Psoas muscle (tissue), 8 donors: Measurements from ENCODE around the gene LRRC23. TPM values are rescaled to one million over a fixed set of nuclear protein-coding genes. Genes with fewer than 3 reads are reported as not detected.

Source experiments
- ATAC-seq, 4 donors: fragments of 200-7000 bp; cut with Tn5 transposase; one replicate each; pipeline ENCODE4 v1.9.1; 2020; ENCODE audit warnings: moderate library complexity in 3 of 4, mild to moderate bottlenecking in 2 of 4
- DNase-seq, 2 donors: peaks; one replicate each; pipeline ENCODE4 v3.0.0-alpha.2; 2020
- H3K27ac ChIP-seq: fragments of 200-600 bp; one replicate; pipeline ENCODE4 v1.8.0; 2022
- H3K27me3 ChIP-seq, 3 donors: fragments of 200-600 bp in 1 of 3; one replicate each; pipeline versions ENCODE4 v1.6.1 to v1.8.0; 2013 to 2022; ENCODE audit warnings: low read length in 2 of 3, mild to moderate bottlenecking in 2 of 3, moderate library complexity in 1 of 3; ENCODE audit not compliant: insufficient read depth in 3 of 3
- H3K36me3 ChIP-seq, 2 donors: fragments of 200-600 bp in 1 of 2; one replicate each; pipeline versions ENCODE4 v1.6.1 to v1.8.0; 2013 to 2022; ENCODE audit warnings: low read depth in 1 of 2, mild to moderate bottlenecking in 1 of 2, moderate library complexity in 1 of 2; ENCODE audit not compliant: insufficient read depth in 1 of 2
- H3K4me1 ChIP-seq: fragments of 200-600 bp; one replicate; pipeline ENCODE4 v1.8.0; 2022
- H3K4me3 ChIP-seq: fragments of 200-600 bp; one replicate; pipeline ENCODE4 v1.8.0; 2022; ENCODE audit warnings: mild to moderate bottlenecking
- H3K9me3 ChIP-seq: fragments of 200-600 bp; one replicate; pipeline ENCODE4 v1.8.0; 2022
- WGBS, 3 donors: extraction: QIAGEN DNeasy Blood & Tissue Kit; methylation state at CpG; one replicate each; pipeline versions ENCODE4 v1.1.6 to v1.1.7; 2013; 5-methylcytosine and 5-hydroxymethylcytosine counted together
- intact Hi-C, 2 donors: fragments of 100-400 bp; cut with DNase I; formaldehyde crosslinking; loops; one replicate each; pipeline versions ENCODE4 v1.11.0 to v1.14.2; 2022
- polyA plus RNA-seq, 3 donors: library from polyadenylated mRNA; stranded (reverse); fragments of 200-250 nt; gene quantifications; one replicate each; pipeline ENCODE4 v1.2.3, GENCODE V29; 2013
- total RNA-seq, 4 donors: library from RNA; stranded (reverse); fragmentation: NEBNext Ultra II Directional in 2 of 4; extraction: Animal tissue kit (Norgen Biotek cat#: 25700) in 2 of 4; gene quantifications; one replicate each; pipeline versions ENCODE4 v1.2.1 to v1.2.4, GENCODE V29; 2021 to 2023
- TF ChIP-seq, protein P1 (sequence below): fragments of 200-600 bp; IDR thresholded peaks from one replicate; pipeline ENCODE4 v1.8.0; 2022; ENCODE audit warnings: antibody characterized with exemption
- donor health status: healthy with polysubstance abuse.
- donor health status: DM: no; HTN: no; CAD: no; lungs with moderate emphysema.
- donor health status: Bipolar disorder and iron deficiency.
- donor health status: healthy.
- donor health status: DM: yes; HTN: yes; CAD: no.
- donor health status: DM: no; HTN: no; CAD: no.
- donor health status: DM: no; HTN: no; CAD: no.
- donor health status: DM: yes; HTN: yes; CAD: no.

The LRRC23 gene
- total and polyA plus RNA-seq, 7 donors, result 9.5 to 29.0 (median 13.1) TPM

DNA sequence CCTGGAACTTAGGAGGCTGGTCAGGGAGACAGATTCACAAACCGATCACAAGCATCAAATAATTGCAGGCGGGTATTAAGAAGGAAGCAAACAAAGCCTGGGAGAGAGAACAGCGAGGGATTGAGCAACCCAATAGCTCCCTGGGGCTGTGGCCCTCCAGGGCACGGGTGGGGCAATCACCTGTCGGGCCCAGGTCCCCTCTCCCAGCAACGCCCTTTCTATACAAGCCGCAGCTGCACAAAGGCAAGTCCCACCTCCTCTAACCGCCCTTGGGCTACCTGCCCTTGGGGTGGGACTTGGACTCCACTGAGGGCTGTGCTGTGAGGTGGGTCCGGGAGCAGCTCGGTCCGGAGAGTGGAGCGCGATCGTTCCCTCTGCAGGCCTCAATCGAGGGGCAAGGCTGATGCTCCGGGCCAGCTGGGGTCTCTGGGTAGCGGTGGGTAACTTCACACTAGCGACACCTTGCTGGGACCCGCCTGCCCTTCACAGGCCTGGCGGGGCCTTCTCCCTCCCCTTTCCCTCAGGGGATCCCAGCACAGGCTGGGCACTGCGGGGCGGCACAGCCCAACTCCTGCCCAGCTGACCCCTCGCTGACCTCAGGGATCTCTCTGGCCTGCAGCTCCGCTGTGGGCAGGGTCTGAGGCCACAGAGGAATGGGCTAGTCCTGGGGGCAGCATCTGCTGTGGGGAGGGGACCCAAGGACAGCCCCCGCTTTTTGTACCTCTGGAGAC lies 57.8 kb downstream of the LRRC23 start:
- Histone ChIP-seq H3K4me1 (peaks cover 14% of the 10 kb centered on the region), H3K27me3 (no peaks in the 10 kb centered on the region), H3K4me3 (peak overlapping the region; percentile 13), H3K36me3 (peaks cover 8 to 28% of the 10 kb centered on the region in 2 donors), H3K9me3 (no peaks in the 10 kb centered on the region), H3K27ac (peak overlapping the region; percentile 72)
- ATAC-seq (no peak), DNase-seq (peak in 1 of 2 donors; percentile 14)
- TF ChIP-seq, protein P1, sequence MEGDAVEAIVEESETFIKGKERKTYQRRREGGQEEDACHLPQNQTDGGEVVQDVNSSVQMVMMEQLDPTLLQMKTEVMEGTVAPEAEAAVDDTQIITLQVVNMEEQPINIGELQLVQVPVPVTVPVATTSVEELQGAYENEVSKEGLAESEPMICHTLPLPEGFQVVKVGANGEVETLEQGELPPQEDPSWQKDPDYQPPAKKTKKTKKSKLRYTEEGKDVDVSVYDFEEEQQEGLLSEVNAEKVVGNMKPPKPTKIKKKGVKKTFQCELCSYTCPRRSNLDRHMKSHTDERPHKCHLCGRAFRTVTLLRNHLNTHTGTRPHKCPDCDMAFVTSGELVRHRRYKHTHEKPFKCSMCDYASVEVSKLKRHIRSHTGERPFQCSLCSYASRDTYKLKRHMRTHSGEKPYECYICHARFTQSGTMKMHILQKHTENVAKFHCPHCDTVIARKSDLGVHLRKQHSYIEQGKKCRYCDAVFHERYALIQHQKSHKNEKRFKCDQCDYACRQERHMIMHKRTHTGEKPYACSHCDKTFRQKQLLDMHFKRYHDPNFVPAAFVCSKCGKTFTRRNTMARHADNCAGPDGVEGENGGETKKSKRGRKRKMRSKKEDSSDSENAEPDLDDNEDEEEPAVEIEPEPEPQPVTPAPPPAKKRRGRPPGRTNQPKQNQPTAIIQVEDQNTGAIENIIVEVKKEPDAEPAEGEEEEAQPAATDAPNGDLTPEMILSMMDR, result no peak
- intact Hi-C loops, result loop anchor here in 1 of 2 donors (5.0 kb wide), 1 partner anchor 40 kb away; no protein-coding TSS in a partner anchor
- 72 to 78% (median 75%) methylated on average over 25 of the region's 25 CpGs for WGBS, 3 donors

DNA sequence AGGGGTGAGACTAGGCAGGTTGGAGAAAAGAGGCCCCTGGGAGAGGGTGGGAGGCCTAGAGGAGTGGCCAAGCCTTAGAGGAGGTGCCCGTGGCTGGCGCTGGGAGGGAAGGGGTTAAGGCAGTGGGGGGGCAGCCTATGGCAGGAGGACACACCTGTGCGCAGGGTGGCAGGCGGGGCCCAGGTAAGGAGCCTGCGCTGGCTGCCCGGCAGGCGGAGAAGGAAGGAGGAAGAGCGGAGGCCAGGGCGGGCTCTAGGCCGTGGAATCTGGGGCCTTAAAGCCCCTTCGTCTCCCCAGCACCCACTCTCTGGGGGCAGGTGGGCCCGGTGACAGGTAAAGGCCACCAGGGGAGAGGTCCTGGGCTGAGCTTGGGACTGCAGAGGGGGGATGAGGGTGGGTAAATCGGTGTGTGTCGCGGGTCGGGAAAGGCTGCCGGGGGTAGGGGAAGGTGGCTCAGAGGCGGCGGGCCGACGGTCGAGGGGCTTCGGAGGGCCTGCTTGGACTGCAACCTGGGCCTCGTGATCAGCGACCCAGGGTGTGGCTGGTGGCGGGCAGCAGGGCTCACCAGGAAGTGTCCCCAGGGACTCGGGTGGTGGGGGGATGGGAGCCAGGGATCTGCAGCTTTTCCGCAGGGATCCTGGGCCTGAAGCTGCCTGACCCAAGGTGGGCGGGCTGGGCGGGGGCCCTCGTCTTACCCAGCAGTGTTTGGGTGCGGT lies 58.6 kb downstream of the LRRC23 start:
- WGBS, 3 donors, result 73 to 81% (median 80%) methylated on average over 24 to 32 of the region's 32 CpGs
- peak; percentile 23 to 66 for DNase-seq
- Histone ChIP-seq H3K27me3 (no peaks in the 10 kb centered on the region), H3K4me3 (no peak overlapping the region), H3K9me3 (no peaks in the 10 kb centered on the region), H3K4me1 (peaks cover 14% of the 10 kb centered on the region), H3K27ac (peak overlapping the region; percentile 72), H3K36me3 (peaks cover 11 to 35% of the 10 kb centered on the region in 2 donors)
- TF ChIP-seq, protein P1, result no peak
- intact Hi-C loops, result loop anchor here in 1 of 2 donors (5.0 kb wide), 1 partner anchor 41 kb away; no protein-coding TSS in a partner anchor
- no peak for ATAC-seq

Other genes with a start within 250 kb of the LRRC23 start
- 10 to 100 TPM; 12.7 to 29.6 (median 16.9) TPM for gene ING4, start 241.7 kb upstream of the LRRC23 start, total RNA-seq
- gene ING4, start 241.7 kb upstream of the LRRC23 start, polyA plus RNA-seq, result 10 to 100 TPM; 20.7 to 35.6 (median 25.7) TPM
- gene ZNF384, start 215.4 kb upstream of the LRRC23 start, total RNA-seq, result 10 to 100 TPM; 25.4 to 37.9 (median 27.9) TPM
- 10 to 100 TPM; 22.0 to 44.9 (median 23.8) TPM for gene ZNF384, start 215.4 kb upstream of the LRRC23 start, polyA plus RNA-seq
- gene PIANP, start 204.0 kb upstream of the LRRC23 start, total RNA-seq, result under 1 TPM in 3 of 4 donors, not detected in 1; 0.10 to 0.17 (median 0.15) TPM
- gene PIANP, start 204.0 kb upstream of the LRRC23 start, polyA plus RNA-seq, result under 1 TPM in 2 of 3 donors, not detected in 1; 0.17 to 0.21 TPM
- gene COPS7A, start 180.8 kb upstream of the LRRC23 start, total RNA-seq, result 10 to 100 TPM; 72.3 to 86.2 (median 77.1) TPM
- 100 to 1,000 TPM in 2 of 3 donors, 10 to 100 TPM in 1; 79.2 to 157 (median 104) TPM for gene COPS7A, start 180.8 kb upstream of the LRRC23 start, polyA plus RNA-seq
- 100 to 1,000 TPM; 104 to 188 (median 132) TPM for gene MLF2, start 151.7 kb upstream of the LRRC23 start, total RNA-seq
- gene MLF2, start 151.7 kb upstream of the LRRC23 start, polyA plus RNA-seq, result 100 to 1,000 TPM; 113 to 245 (median 176) TPM
- 100 to 1,000 TPM in 1 of 4 donors, 10 to 100 TPM in 3; 69.0 to 104 (median 77.1) TPM for gene PTMS, start 138.5 kb upstream of the LRRC23 start, total RNA-seq
- 10 to 100 TPM; 65.4 to 93.7 (median 87.7) TPM for gene PTMS, start 138.5 kb upstream of the LRRC23 start, polyA plus RNA-seq
- gene LAG3, start 132.3 kb upstream of the LRRC23 start, total RNA-seq, result under 1 TPM in 2 of 4 donors, not detected in 2; 0.11 to 0.24 TPM
- under 1 TPM in 2 of 3 donors, not detected in 1; 0.05 to 0.06 TPM for gene LAG3, start 132.3 kb upstream of the LRRC23 start, polyA plus RNA-seq
- 1 to 10 TPM; 2.3 to 4.9 (median 4.0) TPM for gene CD4, start 115.3 kb upstream of the LRRC23 start, total RNA-seq
- gene CD4, start 115.3 kb upstream of the LRRC23 start, polyA plus RNA-seq, result 1 to 10 TPM in 1 of 3 donors, under 1 TPM in 2; 0.47 to 1.5 (median 0.91) TPM
- gene GPR162, start 83.0 kb upstream of the LRRC23 start, total RNA-seq, result 1 to 10 TPM in 3 of 4 donors, under 1 TPM in 1; 0.50 to 2.8 (median 1.2) TPM
- 1 to 10 TPM in 1 of 3 donors, under 1 TPM in 2; 0.60 to 1.8 (median 0.61) TPM for gene GPR162, start 83.0 kb upstream of the LRRC23 start, polyA plus RNA-seq
- 1 to 10 TPM; 1.3 to 4.2 (median 3.2) TPM for gene P3H3, start 76.4 kb upstream of the LRRC23 start, total RNA-seq
- gene P3H3, start 76.4 kb upstream of the LRRC23 start, polyA plus RNA-seq, result 1 to 10 TPM in 2 of 3 donors, under 1 TPM in 1; 0.87 to 1.2 (median 1.1) TPM
- gene GNB3, start 63.9 kb upstream of the LRRC23 start, total RNA-seq, result under 1 TPM; 0.23 to 0.69 (median 0.33) TPM
- gene GNB3, start 63.9 kb upstream of the LRRC23 start, polyA plus RNA-seq, result under 1 TPM; 0.13 to 0.60 (median 0.13) TPM
- gene CDCA3, start 53.5 kb upstream of the LRRC23 start, total RNA-seq, result 1 to 10 TPM in 1 of 4 donors, under 1 TPM in 2, not detected in 1; 0.79 to 1.1 (median 0.92) TPM
- 1 to 10 TPM in 1 of 3 donors, under 1 TPM in 2; 0.21 to 3.3 (median 0.56) TPM for gene CDCA3, start 53.5 kb upstream of the LRRC23 start, polyA plus RNA-seq
- 100 to 1,000 TPM in 3 of 4 donors, 10 to 100 TPM in 1; 98.1 to 127 (median 112) TPM for gene USP5, start 52.7 kb upstream of the LRRC23 start, total RNA-seq
- gene USP5, start 52.7 kb upstream of the LRRC23 start, polyA plus RNA-seq, result 10 to 100 TPM; 43.1 to 85.1 (median 49.5) TPM
- gene TPI1, start 37.3 kb upstream of the LRRC23 start, total RNA-seq, result 100 to 1,000 TPM; 537 to 822 (median 624) TPM
- gene TPI1, start 37.3 kb upstream of the LRRC23 start, polyA plus RNA-seq, result 100 to 1,000 TPM; 588 to 952 (median 847) TPM
- 1 to 10 TPM; 2.4 to 4.5 (median 3.2) TPM for gene SPSB2, start 31.5 kb upstream of the LRRC23 start, total RNA-seq
- gene SPSB2, start 31.5 kb upstream of the LRRC23 start, polyA plus RNA-seq, result 10 to 100 TPM in 1 of 3 donors, 1 to 10 TPM in 2; 4.3 to 10.2 (median 6.7) TPM
- gene ENO2, start 9.8 kb downstream of the LRRC23 start, total RNA-seq, result 1 to 10 TPM; 2.0 to 4.6 (median 2.3) TPM
- 1 to 10 TPM; 1.4 to 2.0 (median 1.8) TPM for gene ENO2, start 9.8 kb downstream of the LRRC23 start, polyA plus RNA-seq
- gene ATN1, start 23.1 kb downstream of the LRRC23 start, total RNA-seq, result 10 to 100 TPM; 43.3 to 55.8 (median 50.9) TPM
- 10 to 100 TPM; 24.9 to 46.0 (median 33.7) TPM for gene ATN1, start 23.1 kb downstream of the LRRC23 start, polyA plus RNA-seq
- gene RNU7-1, start 39.0 kb downstream of the LRRC23 start, total RNA-seq, result not detected
- gene RNU7-1, start 39.0 kb downstream of the LRRC23 start, polyA plus RNA-seq, result not detected
- 100 to 1,000 TPM in 2 of 4 donors, 10 to 100 TPM in 2; 80.4 to 110 (median 95.6) TPM for gene C12orf57, start 39.2 kb downstream of the LRRC23 start, total RNA-seq
- 100 to 1,000 TPM; 223 to 269 (median 247) TPM for gene C12orf57, start 39.2 kb downstream of the LRRC23 start, polyA plus RNA-seq
- gene PTPN6, start 46.5 kb downstream of the LRRC23 start, total RNA-seq, result 1 to 10 TPM; 3.6 to 7.6 (median 4.6) TPM
- gene PTPN6, start 46.5 kb downstream of the LRRC23 start, polyA plus RNA-seq, result 1 to 10 TPM; 1.3 to 2.6 (median 2.1) TPM
- 100 to 1,000 TPM; 137 to 278 (median 180) TPM for gene PHB2, start 65.8 kb downstream of the LRRC23 start, total RNA-seq
- gene PHB2, start 65.8 kb downstream of the LRRC23 start, polyA plus RNA-seq, result 100 to 1,000 TPM; 176 to 381 (median 208) TPM
- 10 to 100 TPM; 30.1 to 59.4 (median 44.8) TPM for gene EMG1, start 66.1 kb downstream of the LRRC23 start, total RNA-seq
- 10 to 100 TPM; 26.6 to 66.5 (median 50.4) TPM for gene EMG1, start 66.1 kb downstream of the LRRC23 start, polyA plus RNA-seq
- gene LPCAT3, start 113.7 kb downstream of the LRRC23 start, total RNA-seq, result 10 to 100 TPM; 24.0 to 56.5 (median 41.6) TPM
- gene LPCAT3, start 113.7 kb downstream of the LRRC23 start, polyA plus RNA-seq, result 10 to 100 TPM; 13.9 to 26.2 (median 17.4) TPM
- gene C1S, start 155.9 kb downstream of the LRRC23 start, total RNA-seq, result 10 to 100 TPM; 49.0 to 98.5 (median 75.6) TPM
- 10 to 100 TPM; 35.9 to 44.4 (median 38.2) TPM for gene C1S, start 155.9 kb downstream of the LRRC23 start, polyA plus RNA-seq
- 10 to 100 TPM; 63.2 to 70.9 (median 68.1) TPM for gene C1R, start 187.6 kb downstream of the LRRC23 start, total RNA-seq
- 10 to 100 TPM; 32.4 to 58.4 (median 44.5) TPM for gene C1R, start 187.6 kb downstream of the LRRC23 start, polyA plus RNA-seq
- 10 to 100 TPM; 14.6 to 17.0 (median 15.5) TPM for gene C1RL, start 204.4 kb downstream of the LRRC23 start, total RNA-seq
- gene C1RL, start 204.4 kb downstream of the LRRC23 start, polyA plus RNA-seq, result 1 to 10 TPM; 2.7 to 6.2 (median 5.1) TPM
- under 1 TPM in 2 of 4 donors, not detected in 2; 0.48 to 0.61 TPM for gene RBP5, start 224.1 kb downstream of the LRRC23 start, total RNA-seq
- 1 to 10 TPM in 2 of 3 donors, under 1 TPM in 1; 0.18 to 1.4 (median 1.2) TPM for gene RBP5, start 224.1 kb downstream of the LRRC23 start, polyA plus RNA-seq
- gene CLSTN3, start 225.5 kb downstream of the LRRC23 start, total RNA-seq, result 1 to 10 TPM; 2.8 to 5.1 (median 3.3) TPM
- 1 to 10 TPM; 1.2 to 3.6 (median 1.3) TPM for gene CLSTN3, start 225.5 kb downstream of the LRRC23 start, polyA plus RNA-seq